Umbilical cord (tissue), 2 donors: ENCODE measurements around the gene SNORC. TPM values are rescaled to one million over a fixed set of nuclear protein-coding genes. Genes with fewer than 3 reads are reported as not detected.

Experiments used
- DNase-seq: peaks from one replicate; pipeline ENCODE4 v3.0.0-alpha.2; 2015; ENCODE audit warnings: low spot score
- total RNA-seq: library from RNA; depleted of rRNA; stranded (reverse); fragments of >200 nt; gene quantifications from one replicate; pipeline ENCODE4 v1.2.3, GENCODE V29; 2014; ENCODE audit warnings: low replicate concordance; ENCODE audit not compliant: insufficient read depth

Gene SNORC
- total RNA-seq, 1 donor from 2014 or later, result 0.24 TPM

DNA sequence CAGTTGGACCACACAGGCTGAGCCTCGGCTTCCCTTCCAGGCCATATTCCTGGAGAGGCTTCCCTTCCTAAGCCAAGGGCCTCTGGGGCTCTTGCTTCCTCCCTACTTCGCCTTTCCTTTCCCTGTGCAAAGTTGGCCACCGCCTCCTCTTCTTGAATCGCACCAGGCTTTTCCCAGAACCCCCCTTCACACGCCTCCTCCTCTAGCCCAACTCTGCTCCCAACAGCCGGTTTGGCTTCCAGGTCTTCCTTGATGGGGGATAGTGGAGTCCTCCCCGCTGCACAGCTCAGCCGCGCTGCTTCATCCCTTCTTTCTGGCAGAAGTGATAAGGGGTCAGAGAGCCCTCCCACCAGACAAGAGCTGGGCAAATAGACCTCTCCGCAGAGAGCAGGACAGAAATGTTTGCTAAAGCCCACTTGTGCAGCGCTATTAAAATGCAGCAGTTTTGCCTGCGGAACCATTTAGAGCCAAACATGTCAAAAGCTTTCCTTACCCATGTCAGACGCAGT is 56.4 kb downstream of the SNORC start:
- peak; percentile 11 for DNase-seq

GRCh38 chr2:232927032-232927792 is 57.1 kb downstream of the SNORC start:
- peak; percentile 10 for DNase-seq

- peak; percentile 7 for DNase-seq
These were observed 57.9 kb downstream of the SNORC start for GRCh38 chr2:232927793-232928550.

Other genes with a start within 250 kb of the SNORC start
- gene EFHD1, start 236.7 kb upstream of the SNORC start, total RNA-seq, result 1.2 TPM
- 93.2 TPM for gene GIGYF2, start 172.9 kb upstream of the SNORC start, total RNA-seq
- gene KCNJ13, start 93.7 kb upstream of the SNORC start, total RNA-seq, result 6.3 TPM
- 1.2 TPM for gene NGEF, start 143.0 kb downstream of the SNORC start, total RNA-seq
- gene NEU2, start 162.4 kb downstream of the SNORC start, total RNA-seq, result not detected
- 5.8 TPM for gene INPP5D, start 190.1 kb downstream of the SNORC start, total RNA-seq